ENCODE data around the gene GRPEL2. TPM values are rescaled to one million over a fixed set of nuclear protein-coding genes. Genes with fewer than 3 reads are reported as not detected.

Gene GRPEL2
- total and polyA plus RNA-seq, 2 of the 8 experiments (the other 6 are each of a cell fraction or from before 2014, with no cell fraction given), result 11.2 to 52.2 TPM

DNA sequence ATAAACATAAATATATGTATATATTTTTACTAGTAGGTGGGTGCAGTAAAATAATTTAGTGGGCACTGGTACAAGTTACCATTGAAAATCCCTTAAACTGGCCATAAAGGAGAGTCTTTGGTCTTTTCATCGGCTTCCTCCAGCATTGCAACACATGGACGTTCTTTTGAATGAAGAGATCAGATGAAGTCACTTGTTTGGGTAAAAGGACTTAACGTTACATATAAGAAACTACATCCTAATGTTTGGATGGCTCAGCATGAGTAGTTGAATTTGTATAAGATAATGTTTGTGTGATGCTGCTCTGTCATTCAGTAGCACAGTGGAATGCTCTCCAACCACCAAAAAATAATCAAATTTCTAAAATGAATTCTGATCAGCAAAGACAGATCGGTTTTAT is 42.1 kb upstream of the GRPEL2 start:
- H3K4me2 ChIP-seq (ENCODE audit: insufficient read depth in 1 of 2, low read depth in 2 of 2, low read length in 2 of 2), result no peak overlapping the region
- H3K56ac ChIP-seq (replicated peaks; ENCODE audit: insufficient read length, low read depth, low read length), result no peak overlapping the region
- H3K4me3 ChIP-seq (ENCODE audit: extremely low read depth in 1 of 4, insufficient read depth in 2 of 4, low read depth in 3 of 4, low read length in 4 of 4), result no peak overlapping the region
- H4K5ac ChIP-seq (ENCODE audit: insufficient read length, low read depth, low read length), result no peak overlapping the region
- H3K18ac ChIP-seq (ENCODE audit: extremely low read depth, low read length), result no peak overlapping the region
- no peak overlapping the region for H3K9ac ChIP-seq (replicated peaks in 1 of 4; ENCODE audit: extremely low read depth in 1 of 4, low read depth in 3 of 4, low read length in 3 of 4)
- H3K9me3 ChIP-seq (ENCODE audit: insufficient read depth in 2 of 2, low read depth in 1 of 2, low read length in 1 of 2), result no peaks in the 10 kb centered on the region
- whole genome bisulfite sequencing, 2 experiments (ENCODE audit: extremely low coverage in 1 of 2, insufficient coverage in 1 of 2, insufficient read length in 1 of 2, insufficient replicate concordance in 2 of 2, low coverage in 1 of 2, low lambda C conversion rate in 2 of 2, missing lambda C conversion rate in 1 of 2), result 91% methylated on average over 4 of the region's 4 CpGs; no CpG with 5 or more reads in 1 of the 2 experiments
- no peak overlapping the region for H3K14ac ChIP-seq (ENCODE audit: insufficient read length)
- no peak overlapping the region for H2BK5ac ChIP-seq (ENCODE audit: low read depth, low read length)
- H2BK15ac ChIP-seq (ENCODE audit: low read length), result no peak overlapping the region
- TF ChIP-seq NANOG (IDR thresholded peaks at IDR 0.05; ENCODE audit: insufficient read depth, low read depth, low read length, poor library complexity, severe bottlenecking), result no peak
- TF ChIP-seq JUN (IDR thresholded peaks at IDR 0.05; ENCODE audit: low read depth, low read length), result no peak
- no peak for TF ChIP-seq RBBP5 (IDR thresholded peaks at IDR 0.05; ENCODE audit: borderline replicate concordance, low read depth, low read length)
- TF ChIP-seq GABPA (IDR thresholded peaks at IDR 0.05; ENCODE audit: borderline replicate concordance, insufficient read depth, low read length), result no peak
- no peak for TF ChIP-seq SAP30 (IDR thresholded peaks at IDR 0.05; ENCODE audit: insufficient read depth, insufficient replicate concordance, low read length)
- no peak for TF ChIP-seq GTF2F1 (IDR thresholded peaks at IDR 0.05; ENCODE audit: borderline replicate concordance, low read depth, low read length)
- TF ChIP-seq NRF1 (IDR thresholded peaks at IDR 0.05; ENCODE audit: low read depth, low read length), result no peak
- no peak for TF ChIP-seq SIX5 (IDR thresholded peaks at IDR 0.05; ENCODE audit: low read depth, low read length)
- TF ChIP-seq, protein P1, sequence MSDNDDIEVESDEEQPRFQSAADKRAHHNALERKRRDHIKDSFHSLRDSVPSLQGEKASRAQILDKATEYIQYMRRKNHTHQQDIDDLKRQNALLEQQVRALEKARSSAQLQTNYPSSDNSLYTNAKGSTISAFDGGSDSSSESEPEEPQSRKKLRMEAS (IDR thresholded peaks at IDR 0.05), result no peak
- TF ChIP-seq ASH2L (IDR thresholded peaks at IDR 0.05; ENCODE audit: low read length), result no peak
- TF ChIP-seq SIN3A (conservative IDR thresholded peaks at IDR 0.05 in 1 of 2, IDR thresholded peaks at IDR 0.05 in 1 of 2; ENCODE audit: low read depth in 1 of 2, low read length in 2 of 2), result no peak
- TF ChIP-seq TBP (IDR thresholded peaks at IDR 0.05; ENCODE audit: low read depth, low read length), result no peak
- TF ChIP-seq SP2 (IDR thresholded peaks at IDR 0.05; ENCODE audit: low read length), result no peak
- no peak overlapping the region for H3K4ac ChIP-seq (replicated peaks; ENCODE audit: insufficient read length, low read depth, low read length)
- no peaks in the 10 kb centered on the region for H3K36me3 ChIP-seq (ENCODE audit: control insufficient read depth in 2 of 4, insufficient read depth in 4 of 4, low read length in 3 of 4)
- no peak overlapping the region for H3K23ac ChIP-seq (ENCODE audit: insufficient read length)
- no peak overlapping the region for H2AFZ ChIP-seq (ENCODE audit: low read length)
- no peaks in the 10 kb centered on the region; the same call in 1 of the 2 replicates for H3K23me2 ChIP-seq (ENCODE audit: low read depth, low read length)
- no peak overlapping the region for H4K8ac ChIP-seq (ENCODE audit: extremely low read depth, insufficient read depth, low read length)
- ChIA-PET POLR2A (ENCODE audit: partially characterized antibody) (no interaction called here), CTCF (ENCODE audit: partially characterized antibody) (interaction anchor here (2.5 kb wide), 1 partner anchor 8 kb away, joined by 10 read pairs; no protein-coding TSS in a partner anchor)
- no peaks in the 10 kb centered on the region for H3K27me3 ChIP-seq (replicated peaks in 1 of 4; ENCODE audit: control insufficient read depth in 3 of 4, extremely low read depth in 1 of 4, insufficient read depth in 3 of 4, low read length in 3 of 4)
- no peak overlapping the region for H4K91ac ChIP-seq (replicated peaks; ENCODE audit: insufficient read length, low read length)
- H3K27ac ChIP-seq (ENCODE audit: low read depth, low read length), result no peak overlapping the region
- H3K79me2 ChIP-seq (ENCODE audit: control insufficient read depth in 1 of 2, insufficient read depth in 2 of 2, low read length in 2 of 2), result no peaks in the 10 kb centered on the region
- H2BK12ac ChIP-seq (ENCODE audit: low read depth, low read length), result no peak overlapping the region
- no peaks in the 10 kb centered on the region for H3K79me1 ChIP-seq (ENCODE audit: low read depth, low read length)
- no peak for DNase-seq (ENCODE audit: low read depth in 1 of 2, low spot score in 2 of 2)
- no peaks in the 10 kb centered on the region for H4K20me1 ChIP-seq (replicated peaks in 1 of 2; ENCODE audit: control insufficient read depth in 1 of 2, insufficient read depth in 2 of 2, low read length in 2 of 2)
- no peak overlapping the region for H2BK120ac ChIP-seq (replicated peaks; ENCODE audit: low read depth, low read length)
- no peak for FAIRE-seq
- no peak overlapping the region for H2BK20ac ChIP-seq (ENCODE audit: low read length)
- H2AK5ac ChIP-seq (ENCODE audit: low read depth, low read length), result no peak overlapping the region
- no peaks in the 10 kb centered on the region; a peak in 1 of 7 replicates for H3K4me1 ChIP-seq (replicated peaks in 1 of 4; ENCODE audit: control insufficient read depth in 3 of 4, insufficient read depth in 4 of 4, low read length in 3 of 4)

All from H1 (cell line).